Fibroblast of lung (primary cell): Measurements from ENCODE around the gene CA6. TPM values are rescaled to one million over a fixed set of nuclear protein-coding genes. Genes with fewer than 3 reads are reported as not detected.

Source experiments
- DNase-seq, 2 donors: peaks; one replicate each; pipeline versions ENCODE4 v3.0.0 to v3.0.0-alpha.2; 2010; ENCODE audit warnings: low read depth in 2 of 2
- H2AFZ ChIP-seq: 2 replicates; pipeline ENCODE4 v1.5.1; 2012; ENCODE audit warnings: low read length, control low read depth, inconsistent platforms
- H3K27ac ChIP-seq: 2 replicates; pipeline ENCODE4 v1.5.1; 2011; ENCODE audit warnings: low read length, control low read depth; ENCODE audit not compliant: insufficient read depth
- H3K27me3 ChIP-seq: 2 replicates; pipeline ENCODE4 v1.5.1; 2011; ENCODE audit warnings: mild to moderate bottlenecking, low read length; ENCODE audit not compliant: control insufficient read depth, insufficient read depth
- H3K36me3 ChIP-seq: 2 replicates; pipeline ENCODE4 v1.5.1; 2011; ENCODE audit warnings: low read length; ENCODE audit not compliant: control insufficient read depth, insufficient read depth
- H3K4me1 ChIP-seq: 2 replicates; pipeline ENCODE4 v1.5.1; 2011; ENCODE audit warnings: low read length; ENCODE audit not compliant: control insufficient read depth, insufficient read depth; ENCODE audit errors: extremely low read depth
- H3K4me2 ChIP-seq: 2 replicates; pipeline ENCODE4 v1.5.1; 2011; ENCODE audit warnings: low read length, control low read depth; ENCODE audit not compliant: insufficient read depth; ENCODE audit errors: extremely low read depth
- H3K4me3 ChIP-seq, 4 experiments: fragments of 200-600 bp in 1 of 4; sonication (generic) in 1 of 4; replicated peaks in 1 of 4; 2 replicates each; pipeline ENCODE4 v1.5.1; 2011 to 2016; ENCODE audit warnings: low read length in 4 of 4, low read depth in 3 of 4, mild to moderate bottlenecking in 3 of 4, control low read depth in 2 of 4, inconsistent platforms in 1 of 4, mixed read lengths in 1 of 4; ENCODE audit not compliant: insufficient read depth in 1 of 4; ENCODE audit errors: control extremely low read depth in 1 of 4
- H3K79me2 ChIP-seq: 2 replicates; pipeline ENCODE4 v1.5.1; 2012; ENCODE audit warnings: mild to moderate bottlenecking, low read length, inconsistent platforms; ENCODE audit not compliant: control insufficient read depth, insufficient read depth
- H3K9ac ChIP-seq: 2 replicates; pipeline ENCODE4 v1.5.1; 2011; ENCODE audit warnings: mild to moderate bottlenecking, low read length, control low read depth; ENCODE audit not compliant: insufficient read depth
- H3K9me3 ChIP-seq: 2 replicates; pipeline ENCODE4 v1.5.1; 2012; ENCODE audit warnings: low read depth, low read length; ENCODE audit not compliant: control insufficient read depth, insufficient read depth
- H4K20me1 ChIP-seq: 2 replicates; pipeline ENCODE4 v1.5.1; 2011; ENCODE audit warnings: low read length; ENCODE audit not compliant: control insufficient read depth, insufficient read depth; ENCODE audit errors: extremely low read depth
- EZH2 ChIP-seq: IDR thresholded peaks from 2 replicates; pipeline ENCODE4 v1.5.1; 2012; ENCODE audit warnings: low read length, control low read depth, mild to moderate bottlenecking; ENCODE audit errors: missing control alignments
- polyA plus RNA-seq, 2 donors: library from polyadenylated mRNA; depleted of rRNA in 1 of 2; stranded (reverse) in 1 of 2; unstranded in 1 of 2; fragments of >200 nt; gene quantifications; 2 replicates each; pipeline ENCODE4 v1.2.1, GENCODE V29; 2011 to 2012; ENCODE audit warnings: missing spikeins in 1 of 2
- total RNA-seq: library from RNA; depleted of rRNA; stranded (reverse); fragments of >200 nt; gene quantifications from 2 replicates; pipeline ENCODE4 v1.2.1, GENCODE V29; 2014
- TF ChIP-seq, protein P1 (sequence below), 2 donors: IDR thresholded peaks in 1 of 2; conservative IDR thresholded peaks in 1 of 2; 1 replicate in 1 of 2; 2 replicates in 1 of 2; pipeline ENCODE4 v1.5.1; 2011 to 2012; ENCODE audit warnings: low read length in 2 of 2, control low read depth in 1 of 2, inconsistent platforms in 1 of 2, low read depth in 1 of 2, mild to moderate bottlenecking in 1 of 2

CA6 gene
- total and polyA plus RNA-seq, 2 donors (not counting 1 experiment from before 2014, with no cell fraction given): not detected

GRCh38 chr1:8941906-8942305 is 3.8 kb upstream of the CA6 start:
- Histone ChIP-seq H3K79me2 (no peaks in the 10 kb centered on the region), H3K9ac (no peak overlapping the region), H3K36me3 (no peaks in the 10 kb centered on the region), H3K4me3 (no peak overlapping the region), H3K9me3 (no peaks in the 10 kb centered on the region), H3K4me2 (no peak overlapping the region), H2AFZ (no peak overlapping the region), H3K4me1 (no peaks in the 10 kb centered on the region), H3K27ac (no peak overlapping the region), H3K27me3 (no peaks in the 10 kb centered on the region), H4K20me1 (no peaks in the 10 kb centered on the region)
- peak; percentile 74 to 94 for DNase-seq
- no peak for TF ChIP-seq EZH2
- TF ChIP-seq, protein P1, sequence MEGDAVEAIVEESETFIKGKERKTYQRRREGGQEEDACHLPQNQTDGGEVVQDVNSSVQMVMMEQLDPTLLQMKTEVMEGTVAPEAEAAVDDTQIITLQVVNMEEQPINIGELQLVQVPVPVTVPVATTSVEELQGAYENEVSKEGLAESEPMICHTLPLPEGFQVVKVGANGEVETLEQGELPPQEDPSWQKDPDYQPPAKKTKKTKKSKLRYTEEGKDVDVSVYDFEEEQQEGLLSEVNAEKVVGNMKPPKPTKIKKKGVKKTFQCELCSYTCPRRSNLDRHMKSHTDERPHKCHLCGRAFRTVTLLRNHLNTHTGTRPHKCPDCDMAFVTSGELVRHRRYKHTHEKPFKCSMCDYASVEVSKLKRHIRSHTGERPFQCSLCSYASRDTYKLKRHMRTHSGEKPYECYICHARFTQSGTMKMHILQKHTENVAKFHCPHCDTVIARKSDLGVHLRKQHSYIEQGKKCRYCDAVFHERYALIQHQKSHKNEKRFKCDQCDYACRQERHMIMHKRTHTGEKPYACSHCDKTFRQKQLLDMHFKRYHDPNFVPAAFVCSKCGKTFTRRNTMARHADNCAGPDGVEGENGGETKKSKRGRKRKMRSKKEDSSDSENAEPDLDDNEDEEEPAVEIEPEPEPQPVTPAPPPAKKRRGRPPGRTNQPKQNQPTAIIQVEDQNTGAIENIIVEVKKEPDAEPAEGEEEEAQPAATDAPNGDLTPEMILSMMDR (conservative IDR thresholded peaks at IDR 0.05 in 1 of 2, IDR thresholded peaks at IDR 0.05 in 1 of 2; ENCODE audit: low read depth in 1 of 2, low read length in 2 of 2): no peak

- DNase-seq: no peak
- no peaks in the 10 kb centered on the region for H3K9me3 ChIP-seq
- TF ChIP-seq EZH2: no peak
- TF ChIP-seq, protein P1 (conservative IDR thresholded peaks at IDR 0.05 in 1 of 2, IDR thresholded peaks at IDR 0.05 in 1 of 2; ENCODE audit: low read depth in 1 of 2, low read length in 2 of 2): no peak
- H3K79me2 ChIP-seq: no peaks in the 10 kb centered on the region
- H4K20me1 ChIP-seq: no peaks in the 10 kb centered on the region
- H3K4me1 ChIP-seq: no peaks in the 10 kb centered on the region
- no peak overlapping the region for H2AFZ ChIP-seq
- H3K27ac ChIP-seq: no peak overlapping the region
- no peaks in the 10 kb centered on the region for H3K27me3 ChIP-seq
- H3K4me3 ChIP-seq: no peak overlapping the region
- no peak overlapping the region for H3K9ac ChIP-seq
- no peak overlapping the region for H3K4me2 ChIP-seq
- H3K36me3 ChIP-seq: no peaks in the 10 kb centered on the region
These were observed 1.9 kb upstream of the CA6 start for GRCh38 chr1:8943498-8944405.

DNA sequence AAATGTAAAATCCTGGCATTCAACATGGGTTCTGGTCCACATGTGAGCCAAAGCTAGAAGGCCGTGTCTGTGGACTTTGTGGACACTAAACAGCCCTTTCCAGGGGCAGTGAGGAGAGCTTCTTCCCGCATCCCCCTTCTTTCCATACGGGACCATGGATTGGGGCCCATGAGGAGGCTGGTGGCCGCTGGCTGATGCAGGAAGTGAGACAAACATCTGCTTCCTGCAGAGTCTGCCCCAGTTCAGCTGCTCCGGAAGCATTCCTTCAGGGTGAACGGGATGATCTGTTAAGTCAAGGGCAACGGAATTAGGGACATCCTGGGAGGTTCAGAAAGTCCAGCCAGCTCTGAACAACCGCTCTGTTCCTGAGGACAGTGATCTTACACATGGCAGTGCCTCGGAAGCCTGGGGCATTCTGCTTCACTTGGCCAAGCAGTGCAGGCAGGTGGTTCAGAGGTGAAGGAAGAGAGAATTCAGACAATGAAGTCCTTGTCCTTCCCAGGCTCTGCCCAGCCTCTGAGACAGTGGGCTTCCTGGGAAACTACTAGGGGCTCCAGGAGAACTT is 1.5 kb downstream of the CA6 start:
- no peaks in the 10 kb centered on the region for H4K20me1 ChIP-seq
- no peak overlapping the region for H3K4me2 ChIP-seq
- H3K9me3 ChIP-seq: no peaks in the 10 kb centered on the region
- H3K36me3 ChIP-seq: no peaks in the 10 kb centered on the region
- TF ChIP-seq EZH2: no peak
- TF ChIP-seq, protein P1 (conservative IDR thresholded peaks at IDR 0.05 in 1 of 2, IDR thresholded peaks at IDR 0.05 in 1 of 2; ENCODE audit: low read depth in 1 of 2, low read length in 2 of 2): no peak
- H3K9ac ChIP-seq: no peak overlapping the region
- no peak overlapping the region for H3K27ac ChIP-seq
- H3K4me3 ChIP-seq: no peak overlapping the region
- H3K27me3 ChIP-seq: no peaks in the 10 kb centered on the region
- H2AFZ ChIP-seq: peak overlapping the region; percentile 21
- DNase-seq: no peak
- no peaks in the 10 kb centered on the region for H3K4me1 ChIP-seq
- no peaks in the 10 kb centered on the region for H3K79me2 ChIP-seq
